ENCODE data around the gene PSMB7.
"Not testable (repeated sequence)": the region's sequence is repeated elsewhere in the genome, so short reads cannot be mapped to it uniquely, and the experiment has no call there.

The PSMB7 gene

DNA sequence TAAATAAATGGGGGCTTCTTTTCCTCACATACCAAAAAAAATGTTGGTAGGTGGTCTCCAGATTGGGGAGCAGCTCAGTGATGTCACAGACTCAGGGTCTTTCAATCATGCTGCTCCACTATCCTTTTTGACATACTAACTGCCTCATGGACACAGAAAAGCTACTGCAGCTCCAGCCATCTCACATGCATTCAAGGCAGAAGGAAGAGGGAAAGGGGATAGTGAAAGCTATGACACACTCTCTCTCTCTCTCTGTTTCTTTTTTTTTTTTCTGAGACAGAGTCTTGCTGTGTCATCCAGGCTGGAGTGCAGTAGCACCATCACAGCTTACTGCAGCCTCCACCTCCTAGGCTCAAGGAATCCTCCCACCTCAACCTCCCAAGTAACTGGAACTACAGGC lies 27.1 kb upstream of the PSMB7 start:
- no peak for DNase-seq

DNA sequence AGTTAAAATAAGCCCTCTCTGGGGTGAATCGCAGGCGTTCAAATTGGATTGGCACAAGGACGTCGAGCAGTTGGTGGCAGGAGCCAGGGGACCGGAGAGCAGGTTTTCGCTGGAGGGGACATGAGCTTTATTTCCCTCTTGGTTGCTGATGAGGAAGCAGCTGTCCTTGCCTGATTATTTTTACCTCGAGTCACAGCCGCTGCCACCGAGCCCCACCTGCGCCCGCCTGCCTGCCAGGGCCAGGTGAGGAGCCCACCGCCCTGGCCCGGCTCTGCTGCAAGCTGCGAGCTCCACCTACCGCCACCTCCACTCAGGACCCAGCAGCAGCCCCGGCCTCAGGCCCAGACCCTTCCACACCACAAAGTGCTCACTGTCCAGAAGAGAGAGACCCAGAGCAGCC lies 26.0 kb upstream of the PSMB7 start:
- DNase-seq: no peak

DNA sequence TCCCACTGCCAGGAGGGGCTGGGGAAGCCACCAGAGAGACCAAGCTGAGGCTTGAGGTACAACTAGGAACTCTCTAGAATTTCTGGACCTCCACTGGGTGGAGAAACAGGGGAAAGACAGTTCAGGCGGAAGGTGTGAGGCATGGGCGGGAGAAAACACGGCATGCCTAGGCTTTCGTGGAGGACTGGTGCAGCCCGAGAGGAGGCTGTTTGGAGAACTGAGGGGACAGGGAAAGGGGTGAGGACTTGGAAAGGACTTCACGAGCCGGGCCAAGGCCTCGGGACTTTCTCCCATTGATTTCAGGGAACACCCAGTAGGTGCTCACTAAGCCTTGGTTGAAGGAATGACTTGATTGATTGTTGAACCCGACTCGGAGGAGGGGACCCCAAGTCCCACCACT lies 25.5 kb upstream of the PSMB7 start:
- DNase-seq: no peak

DNA sequence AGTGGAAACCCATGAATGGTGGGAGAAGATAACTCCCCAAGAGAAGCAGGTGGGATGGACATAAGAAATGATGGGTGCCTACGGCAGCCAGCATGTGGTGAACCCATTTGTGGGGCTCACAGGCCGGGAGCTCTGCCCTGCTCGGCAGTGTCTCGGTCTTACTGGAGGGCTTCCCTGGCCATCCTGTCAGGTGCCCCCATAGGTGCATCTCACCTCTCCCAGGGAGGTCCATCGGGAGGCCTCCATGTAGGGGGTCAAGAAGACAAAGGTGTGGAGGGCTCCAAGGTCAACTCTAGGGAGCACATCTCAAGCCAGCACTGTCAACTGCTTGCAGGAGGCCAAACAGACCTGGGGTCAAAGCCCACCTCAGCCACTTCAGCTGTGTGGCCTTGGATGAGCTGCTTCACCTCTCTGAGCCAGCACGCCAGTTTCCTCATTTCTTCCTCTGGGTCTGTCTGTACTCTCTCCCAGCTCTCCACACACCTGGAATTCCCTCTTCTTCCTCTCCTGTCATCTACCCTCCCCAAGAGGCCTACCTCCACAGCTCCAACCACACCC lies 24.5 kb upstream of the PSMB7 start:
- DNase-seq: no peak

DNA sequence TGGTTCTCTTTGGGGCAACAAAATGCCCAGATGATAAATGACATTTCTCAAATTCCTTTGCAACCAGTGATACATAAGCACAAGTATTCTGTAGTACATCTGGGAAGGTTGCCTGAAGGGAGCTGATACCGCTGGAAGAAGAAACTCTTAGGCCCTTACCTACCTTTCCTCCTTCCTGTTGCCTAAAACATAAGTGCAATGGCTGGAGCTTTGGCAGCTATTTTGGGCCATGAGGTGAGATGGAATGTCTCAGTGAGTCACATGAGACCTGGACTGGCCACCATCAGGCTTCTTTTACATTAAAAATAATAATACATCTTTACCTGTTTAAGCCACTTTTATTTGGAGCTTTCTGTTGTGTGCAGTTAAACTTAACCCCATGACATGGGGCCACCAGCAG lies 23.8 kb upstream of the PSMB7 start:
- DNase-seq: no peak

DNA sequence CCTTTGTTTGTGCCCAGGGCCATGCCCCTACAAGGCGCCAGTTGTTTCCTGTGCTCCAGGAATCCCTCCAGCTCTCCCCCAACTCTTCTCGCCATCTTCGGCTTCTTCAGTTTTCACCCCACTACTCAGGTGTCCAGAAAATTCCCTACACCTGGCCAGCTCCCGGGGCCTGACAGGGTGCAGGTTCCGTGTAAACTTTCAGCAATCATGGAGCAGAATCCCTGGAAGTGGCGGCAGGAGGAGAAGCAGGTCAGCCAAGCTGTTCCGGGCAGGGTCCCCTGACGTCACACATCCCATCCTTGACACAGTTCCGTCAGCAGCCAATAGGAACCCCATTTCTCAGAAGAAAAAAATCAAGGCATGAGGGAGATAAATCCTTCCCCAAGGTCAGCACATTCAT lies 22.8 kb upstream of the PSMB7 start:
- no peak for DNase-seq

DNA sequence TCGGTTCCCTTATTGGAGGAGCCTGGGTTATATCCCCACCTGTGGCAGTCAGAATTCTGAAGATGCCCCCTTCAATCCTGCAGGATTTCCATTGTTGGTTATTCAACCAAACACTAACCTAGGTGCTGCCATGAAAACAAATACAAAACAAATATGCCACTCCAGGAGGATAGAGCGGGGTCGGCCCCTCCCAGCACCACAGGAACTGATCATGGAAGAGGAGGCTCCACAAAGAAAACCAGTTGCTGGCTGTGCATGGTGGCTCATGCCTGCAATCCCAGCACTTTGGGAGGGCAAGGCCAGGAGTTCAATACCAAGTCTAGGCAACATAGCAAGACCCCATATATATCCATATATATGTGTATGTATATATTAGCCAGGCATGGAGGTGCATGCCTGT lies 21.8 kb upstream of the PSMB7 start:
- no peak for DNase-seq

DNA sequence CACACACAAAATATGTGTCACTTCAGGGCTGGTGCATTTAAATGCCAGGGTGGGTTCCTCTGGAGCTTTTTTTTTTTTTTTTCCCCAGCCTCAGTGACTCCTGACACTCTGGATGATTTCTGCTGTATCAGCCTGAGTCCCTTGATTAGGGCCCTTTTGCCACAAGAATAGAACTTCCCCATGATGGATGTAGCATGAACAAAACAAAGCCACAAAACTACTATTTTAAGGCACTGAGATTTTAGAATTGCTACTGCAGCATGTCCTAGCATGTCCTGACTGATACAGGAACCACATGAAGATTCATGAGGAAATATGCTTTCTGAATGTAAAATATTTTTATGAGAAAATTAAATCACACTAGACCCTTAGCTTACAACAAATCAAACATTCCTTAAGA lies 21.1 kb upstream of the PSMB7 start:
- no peak for DNase-seq

DNA sequence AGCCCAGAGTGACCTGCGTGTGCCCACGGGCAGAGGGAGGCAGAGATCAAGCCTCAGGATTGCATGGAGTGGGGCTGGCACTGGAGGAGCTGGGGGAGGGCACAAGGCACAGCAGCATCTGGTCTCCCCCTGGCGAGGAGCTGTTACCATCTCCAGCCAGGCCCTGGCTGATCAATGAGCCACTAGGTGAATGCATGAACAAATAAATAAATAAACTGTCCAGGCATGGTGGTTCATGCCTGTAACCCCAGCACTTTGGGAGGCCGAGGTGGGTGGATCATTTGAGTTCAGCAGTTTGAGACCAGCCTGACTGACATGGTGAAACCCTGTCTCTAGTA lies 14.3 kb upstream of the PSMB7 start:
- DNase-seq: no peak

DNA sequence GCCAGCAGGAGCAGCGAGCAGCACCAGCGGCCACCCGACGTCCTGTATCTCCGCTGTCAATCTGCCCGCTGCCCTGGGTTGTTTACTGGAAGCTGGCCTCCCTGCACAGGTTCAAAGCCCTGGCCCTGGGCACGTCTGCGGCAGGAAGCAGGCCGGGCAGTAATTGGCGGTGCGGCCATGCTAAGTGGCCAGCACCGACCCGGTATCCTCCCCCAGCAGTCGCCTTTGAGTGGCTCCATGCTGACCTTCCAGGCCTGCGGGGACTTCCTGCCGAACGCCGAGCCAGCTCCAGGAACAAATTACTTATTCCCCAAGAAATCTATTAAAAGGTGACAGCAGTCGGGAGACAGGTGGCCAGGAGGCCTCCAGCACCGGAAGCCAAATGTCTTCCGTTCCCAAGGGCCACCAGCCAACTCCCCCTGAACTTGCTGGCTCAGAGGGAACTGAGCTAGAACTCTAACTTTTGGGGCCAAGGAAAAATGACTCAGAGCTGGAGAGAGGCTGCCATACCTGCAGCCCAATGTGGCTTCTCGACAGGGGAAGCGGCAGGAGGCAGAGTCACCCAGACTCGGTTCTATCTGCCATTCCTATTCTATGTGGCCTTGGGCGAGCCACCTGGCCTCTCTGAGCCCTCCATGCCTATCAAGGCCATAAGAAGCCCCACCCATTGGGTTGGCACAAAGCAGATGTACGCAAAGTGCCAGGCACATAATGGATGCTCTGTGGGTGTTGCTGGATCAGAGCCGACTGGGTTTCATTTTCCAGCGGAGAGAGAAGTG lies 13.7 kb upstream of the PSMB7 start:
- no peak for DNase-seq

DNA sequence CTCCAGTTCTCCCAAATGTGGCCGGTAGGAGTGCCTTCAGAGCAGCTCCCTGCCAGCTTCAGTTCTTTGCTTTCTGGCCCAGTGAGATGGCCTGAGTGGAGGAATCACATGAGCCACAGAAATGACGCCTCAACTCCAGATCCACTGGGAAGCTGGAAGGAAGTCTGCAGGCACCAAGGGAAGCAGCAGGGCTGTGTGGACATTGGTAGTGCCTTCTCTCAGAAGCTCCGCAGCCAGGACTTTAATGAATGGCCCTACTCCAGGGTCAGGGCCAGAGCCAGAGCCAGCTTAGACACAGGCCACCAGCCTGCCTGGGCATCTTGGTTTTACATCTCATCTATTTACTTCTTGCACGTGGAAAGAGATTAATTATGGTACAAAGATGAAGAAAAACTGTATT lies 12.0 kb upstream of the PSMB7 start:
- DNase-seq: no peak

DNA sequence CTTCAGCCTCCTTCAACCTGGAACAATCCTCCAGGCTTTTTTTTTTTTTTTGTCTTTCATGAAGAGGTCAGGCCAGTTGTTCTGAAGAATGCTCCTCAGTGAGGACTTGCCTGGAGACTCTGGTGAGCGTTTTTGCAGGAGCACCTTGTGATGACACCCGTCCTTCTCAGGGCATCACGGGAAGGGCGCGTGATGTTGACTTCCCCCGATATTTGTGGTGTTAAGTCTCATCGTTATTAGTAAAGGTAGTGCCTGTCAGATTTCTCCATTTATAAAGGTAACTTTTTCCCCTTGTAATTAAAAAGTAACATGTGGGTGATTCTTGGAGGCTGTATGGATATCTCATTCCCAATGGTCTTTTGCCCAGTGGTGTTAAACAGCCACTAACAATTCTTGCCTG lies 11.1 kb upstream of the PSMB7 start:
- DNase-seq: no peak

DNA sequence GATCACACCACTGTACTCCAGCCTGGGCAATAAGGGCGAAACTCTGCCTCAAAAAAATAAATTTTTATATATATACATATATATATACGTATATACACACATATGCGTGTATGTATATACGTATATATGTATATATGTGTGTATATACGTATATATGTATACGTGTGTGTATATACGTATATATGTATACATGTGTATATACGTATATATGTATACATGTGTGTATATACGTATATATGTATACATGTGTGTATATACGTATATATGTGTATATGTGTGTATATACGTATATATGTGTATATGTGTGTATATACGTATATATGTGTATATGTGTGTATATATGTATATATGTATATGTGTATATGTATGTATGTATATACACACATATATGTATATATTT lies 10.5 kb upstream of the PSMB7 start:
- DNase-seq: not testable (repeated sequence)

DNA sequence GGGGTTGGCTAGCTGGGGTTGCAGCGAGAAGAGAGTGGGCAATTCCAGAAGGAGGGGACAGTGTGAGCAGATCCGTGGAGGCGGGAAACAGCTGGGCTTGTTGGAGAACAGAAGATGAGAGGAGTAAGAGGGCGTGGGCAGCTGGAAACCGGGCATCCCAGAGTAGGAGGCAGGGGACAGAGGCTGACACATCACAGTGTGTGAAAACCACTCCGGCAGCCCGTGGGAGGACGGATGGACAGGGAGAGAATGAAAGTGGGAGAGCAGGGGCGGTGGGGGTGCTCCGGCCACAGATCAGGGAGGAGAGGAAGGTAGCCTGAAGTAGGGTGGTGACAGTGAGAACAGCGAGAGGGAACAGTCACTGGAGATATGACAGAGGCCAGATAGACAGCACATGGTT lies 8.3 kb upstream of the PSMB7 start:
- DNase-seq: no peak

DNA sequence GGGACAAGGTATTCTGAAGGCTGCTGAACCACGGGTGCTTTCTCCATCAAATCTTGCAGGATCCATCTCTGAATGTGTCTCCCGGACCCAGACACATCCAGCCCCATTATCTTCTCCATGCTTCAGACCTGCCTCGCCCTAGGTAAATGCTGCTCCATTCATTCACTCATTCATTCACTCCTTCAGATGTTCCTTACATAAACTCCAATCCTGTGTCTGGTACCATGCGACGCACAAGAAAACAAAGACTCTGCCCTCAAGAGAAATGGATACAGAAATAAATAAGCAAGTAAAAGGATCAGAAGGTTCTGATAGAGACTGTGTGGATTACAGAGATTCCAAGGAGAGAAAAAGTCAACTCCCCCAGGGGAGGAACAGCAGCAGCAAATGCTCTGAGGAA lies 7.9 kb upstream of the PSMB7 start:
- DNase-seq: no peak

DNA sequence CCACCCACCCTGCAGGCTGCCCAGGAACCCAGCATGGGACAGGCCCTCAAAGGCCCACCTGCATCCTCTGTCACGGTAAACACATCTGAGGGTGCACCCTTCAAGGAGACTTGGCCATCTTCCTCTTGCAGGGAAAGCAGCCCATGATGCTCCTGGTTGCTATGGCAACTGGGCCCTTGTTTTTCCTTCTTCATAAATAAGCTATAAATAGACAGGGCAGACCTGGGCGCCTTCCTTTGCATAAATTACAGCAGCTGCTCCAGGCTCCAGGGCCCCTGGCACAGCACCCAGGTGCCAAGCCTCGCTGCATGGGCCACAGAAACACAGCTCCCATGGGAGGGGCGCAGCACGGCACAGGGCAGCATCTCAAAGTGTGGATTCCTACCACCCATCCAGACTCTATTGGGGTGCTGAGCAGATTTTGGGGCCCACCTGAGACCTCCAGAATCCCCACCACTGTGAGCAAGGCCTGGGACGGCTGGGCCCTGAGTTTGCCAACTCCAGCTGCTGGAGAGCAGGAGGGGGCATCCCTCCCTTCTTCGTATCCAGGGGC lies 5.8 kb upstream of the PSMB7 start:
- DNase-seq: peak; percentile 48

DNA sequence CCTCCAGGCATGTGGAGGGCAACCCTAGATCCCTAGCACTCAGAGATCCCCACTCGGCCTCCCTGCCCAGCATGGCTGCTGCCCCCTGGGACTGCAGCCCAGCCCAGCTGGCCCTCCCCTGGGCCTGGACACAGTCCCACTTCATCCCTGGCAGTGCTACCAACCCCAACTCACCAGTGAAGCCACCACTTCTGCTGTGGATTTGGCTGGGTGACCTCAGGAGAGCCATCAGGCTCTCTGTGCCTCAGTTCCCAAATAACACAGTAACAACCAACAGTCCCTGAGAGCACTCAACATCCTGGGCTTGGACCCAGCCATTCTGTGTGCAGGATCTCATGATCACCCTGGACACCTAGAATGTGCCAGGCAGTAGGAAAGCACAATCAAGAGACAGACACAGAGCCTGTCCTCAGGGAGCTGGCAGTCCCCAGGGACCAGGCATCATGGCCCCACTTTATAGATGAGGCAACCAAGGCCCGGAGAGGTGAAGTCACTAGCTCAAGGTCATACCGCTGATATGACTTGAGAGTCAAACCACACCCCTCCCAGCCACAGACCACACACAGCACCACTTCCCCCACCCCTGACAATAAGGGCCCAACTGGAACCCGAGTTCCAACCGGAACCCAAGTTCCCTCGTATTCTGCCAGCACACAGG lies 4.7 kb upstream of the PSMB7 start:
- DNase-seq: no peak

DNA sequence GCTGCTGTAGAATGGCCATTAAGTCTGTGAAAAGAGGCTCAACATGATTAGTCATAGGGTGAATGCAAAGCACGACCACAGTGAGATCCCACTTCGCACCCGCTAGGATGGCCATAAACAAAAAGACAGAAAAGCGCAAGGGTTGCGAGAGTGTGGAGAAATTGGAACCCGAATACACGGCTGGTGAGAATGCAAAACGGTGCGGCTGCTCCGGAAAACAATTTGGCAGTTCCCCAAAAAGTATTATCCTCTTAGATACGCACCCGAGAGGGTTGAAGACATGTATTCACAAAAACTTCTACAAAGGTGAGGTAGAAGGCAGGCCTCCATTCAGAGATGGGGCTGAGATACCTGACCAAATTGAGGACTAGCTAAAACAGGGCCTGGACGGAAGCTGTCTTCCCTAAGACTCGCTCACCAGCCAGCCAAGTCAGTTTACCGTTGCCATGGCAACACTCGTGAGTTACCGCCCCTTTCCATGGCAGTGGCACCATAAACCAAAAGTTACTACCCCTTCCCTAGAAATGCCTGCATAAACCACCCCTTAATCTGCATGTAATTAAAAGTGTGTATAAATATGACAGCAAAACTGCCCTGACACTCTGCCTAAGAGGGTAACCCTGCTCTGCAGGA lies 726 bp upstream of the PSMB7 start:
- DNase-seq: no peak

DNA sequence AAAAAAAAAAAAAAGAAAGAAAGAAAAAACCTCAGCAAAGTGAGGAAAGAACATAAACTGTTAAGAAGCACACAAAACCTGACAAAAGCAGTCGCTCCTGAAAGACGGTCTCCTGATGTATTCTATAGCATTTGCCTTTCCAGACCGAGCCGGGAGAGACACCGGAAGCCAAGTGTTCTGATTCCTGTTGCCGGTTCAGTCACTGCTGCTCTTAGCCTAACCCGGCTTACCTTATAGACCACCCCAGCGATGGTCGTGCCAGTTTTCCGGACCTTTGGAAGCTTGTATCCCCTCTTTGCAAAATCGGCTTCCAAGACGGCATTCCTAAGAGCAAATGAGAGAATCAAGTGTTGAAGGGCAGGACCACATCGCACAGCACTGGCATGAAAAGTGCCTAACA lies 630 bp downstream of the PSMB7 start:
- no peak for DNase-seq

DNA sequence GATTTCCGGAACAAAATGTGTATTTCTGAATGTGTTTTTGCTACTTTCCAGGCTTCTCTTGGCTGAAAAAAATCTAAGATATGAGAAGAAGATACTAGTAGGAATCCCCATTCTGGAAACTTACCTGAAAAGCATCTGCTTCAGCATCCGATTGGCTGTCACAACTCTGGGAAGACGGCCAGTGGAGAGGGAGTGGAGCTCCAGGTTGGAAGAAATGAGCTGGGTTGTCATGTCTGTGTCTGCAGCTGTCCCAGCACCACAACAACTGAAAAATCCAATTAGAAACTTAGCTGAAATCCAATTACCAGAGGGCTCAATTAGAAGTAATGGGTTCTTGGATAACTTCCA lies 3.0 kb downstream of the PSMB7 start:
- DNase-seq: no peak

DNA sequence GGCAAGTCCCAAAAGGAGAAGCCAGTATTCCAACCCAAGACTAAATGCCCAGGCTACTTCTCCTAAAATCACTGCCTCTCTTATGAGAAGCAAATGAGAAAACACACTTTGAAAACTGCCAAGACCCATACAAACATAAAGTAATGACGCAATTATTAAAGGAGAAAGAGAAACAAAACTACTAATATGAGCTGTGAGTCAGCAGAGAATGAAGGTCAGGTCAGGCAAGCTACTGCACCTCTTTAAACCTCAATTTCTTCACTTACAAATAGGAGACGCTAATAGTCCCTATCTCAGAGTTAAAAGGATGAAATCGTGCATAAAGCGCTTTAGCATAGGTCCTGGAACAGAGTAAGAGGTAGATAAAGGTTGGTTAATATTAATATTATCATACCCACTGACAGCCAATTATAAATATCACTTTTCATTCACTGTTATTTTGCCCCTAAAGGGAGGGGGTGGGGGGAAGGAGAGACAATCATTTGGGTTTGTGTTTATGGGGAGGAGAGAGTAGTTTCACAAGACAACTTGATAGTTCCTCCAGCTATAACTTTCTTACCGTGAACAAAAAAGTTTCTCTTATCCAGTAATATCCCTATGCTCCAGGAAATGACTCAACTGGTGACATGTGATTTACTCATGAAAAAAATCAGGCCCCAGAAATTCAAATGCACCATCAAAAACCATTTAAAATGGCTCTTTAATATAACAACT lies 3.6 kb downstream of the PSMB7 start:
- DNase-seq: no peak

DNA sequence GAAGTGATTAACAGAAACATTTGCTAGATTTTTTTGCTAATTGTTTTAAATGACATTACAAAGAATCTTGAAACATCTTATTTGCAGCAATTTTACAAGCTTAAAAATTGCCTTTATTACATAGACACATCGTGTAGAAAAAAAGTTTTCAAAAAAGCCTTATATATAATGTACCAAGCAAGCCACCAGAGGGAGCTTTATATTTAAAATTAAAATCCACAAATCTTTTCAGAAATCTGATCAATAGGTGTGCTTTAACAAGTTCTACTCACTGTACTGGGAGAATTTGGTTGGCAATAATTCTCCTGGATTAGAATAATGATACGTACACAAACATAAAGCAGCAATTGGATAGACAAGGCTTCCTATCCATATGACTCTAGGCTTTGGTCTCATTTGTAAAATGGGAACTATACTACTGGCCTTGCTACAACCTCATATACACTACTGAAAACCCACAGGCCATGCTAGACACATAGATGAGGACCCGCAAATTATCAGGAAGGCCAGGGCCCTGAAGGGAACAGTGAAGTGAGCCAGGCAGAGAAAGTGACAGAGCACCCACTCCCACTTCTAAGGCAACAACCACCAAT lies 4.8 kb downstream of the PSMB7 start:
- no peak for DNase-seq

DNA sequence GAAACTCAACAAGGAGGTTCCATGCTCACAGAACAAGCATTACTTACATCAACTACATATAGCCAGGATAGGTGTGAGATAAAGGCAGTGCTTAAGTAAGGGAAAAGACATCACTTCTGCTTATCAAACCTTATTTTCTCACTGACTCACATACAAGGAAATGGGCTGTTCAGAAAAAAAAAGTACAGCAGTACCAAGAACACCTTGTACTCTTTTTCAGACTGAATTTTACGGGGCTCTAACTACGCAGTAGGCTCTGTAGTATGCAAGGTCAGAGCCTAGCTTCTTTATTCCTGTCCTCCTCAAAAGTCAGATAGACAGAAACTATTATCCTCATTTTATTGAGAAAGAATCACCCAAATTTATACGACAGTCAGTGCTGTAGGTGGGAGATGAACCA lies 5.8 kb downstream of the PSMB7 start:
- no peak for DNase-seq

Data from NCI-H510A (cell line).